ENCODE results near the gene HOXA4.

HOXA4 gene

GRCh38 chr7:27133409-27134231, 3.1 kb upstream of the HOXA4 start:
- no peak for DNase-seq (ENCODE audit: low read depth in 2 of 2)

GRCh38 chr7:27132978-27133377, 2.4 kb upstream of the HOXA4 start:
- DNase-seq (ENCODE audit: low read depth in 2 of 2), result no peak

GRCh38 chr7:27132214-27132613, 1.7 kb upstream of the HOXA4 start:
- no peak for DNase-seq (ENCODE audit: low read depth in 2 of 2)

- no peak for DNase-seq (ENCODE audit: low read depth in 2 of 2)
These were observed 848 bp upstream of the HOXA4 start for GRCh38 chr7:27131390-27131819.

GRCh38 chr7:27129729-27130539, 623 bp downstream of the HOXA4 start:
- no peak for DNase-seq (ENCODE audit: low read depth in 2 of 2)

GRCh38 chr7:27128776-27129728, 1.5 kb downstream of the HOXA4 start:
- DNase-seq (ENCODE audit: low read depth in 2 of 2), result no peak

GRCh38 chr7:27128034-27128433, 2.5 kb downstream of the HOXA4 start:
- DNase-seq (ENCODE audit: low read depth in 2 of 2), result no peak

- no peak for DNase-seq (ENCODE audit: low read depth in 2 of 2)
These were observed 3.8 kb downstream of the HOXA4 start for GRCh38 chr7:27126596-27127327.

GRCh38 chr7:27125986-27126394, 4.6 kb downstream of the HOXA4 start:
- DNase-seq (ENCODE audit: low read depth in 2 of 2), result no peak

GRCh38 chr7:27124902-27125689, 5.5 kb downstream of the HOXA4 start:
- DNase-seq (ENCODE audit: low read depth in 2 of 2), result no peak

GRCh38 chr7:27124096-27124901, 6.3 kb downstream of the HOXA4 start:
- no peak for DNase-seq (ENCODE audit: low read depth in 2 of 2)

GRCh38 chr7:27123477-27124053, 7.0 kb downstream of the HOXA4 start:
- no peak for DNase-seq (ENCODE audit: low read depth in 2 of 2)

GRCh38 chr7:27123007-27123476, 7.5 kb downstream of the HOXA4 start:
- DNase-seq (ENCODE audit: low read depth in 2 of 2), result no peak

GRCh38 chr7:27122077-27122910, 8.3 kb downstream of the HOXA4 start:
- no peak for DNase-seq (ENCODE audit: low read depth in 2 of 2)

GRCh38 chr7:27121684-27122076, 8.9 kb downstream of the HOXA4 start:
- no peak for DNase-seq (ENCODE audit: low read depth in 2 of 2)

GRCh38 chr7:27119412-27119911, 11.1 kb downstream of the HOXA4 start:
- DNase-seq (ENCODE audit: low read depth in 2 of 2), result no peak

GRCh38 chr7:27118580-27118979, 12.0 kb downstream of the HOXA4 start:
- DNase-seq (ENCODE audit: low read depth in 2 of 2), result no peak
